SJSA1 (cell line): ENCODE measurements around the gene SIK3. TPM values are rescaled to one million over a fixed set of nuclear protein-coding genes. Genes with fewer than 3 reads are reported as not detected.

ENCODE experiments used
- DNase-seq, 2 experiments: peaks; one replicate each; pipeline ENCODE4 v3.0.0-alpha.2; 2015 to 2020; ENCODE audit warnings: low spot score in 2 of 2, low read depth in 1 of 2
- H3K27ac ChIP-seq: fragments of 250-450 bp; sonication (Bioruptor Pico); 2 replicates; pipeline ENCODE4 v1.5.1; 2020; ENCODE audit warnings: mild to moderate bottlenecking, moderate library complexity
- H3K27me3 ChIP-seq: fragments of 250-450 bp; sonication (Bioruptor Pico); replicated peaks from 2 replicates; pipeline ENCODE4 v1.5.1; 2020; ENCODE audit warnings: mild to moderate bottlenecking, moderate library complexity
- H3K36me3 ChIP-seq: fragments of 250-450 bp; sonication (Bioruptor Pico); 2 replicates; pipeline ENCODE4 v1.5.1; 2020; ENCODE audit warnings: mild to moderate bottlenecking
- H3K4me1 ChIP-seq: fragments of 250-450 bp; sonication (Bioruptor Pico); replicated peaks from 2 replicates; pipeline ENCODE4 v1.6.1; 2021; ENCODE audit warnings: mild to moderate bottlenecking
- H3K4me3 ChIP-seq: fragments of 250-450 bp; sonication (Bioruptor Pico); 2 replicates; pipeline ENCODE4 v1.5.1; 2020; ENCODE audit warnings: mild to moderate bottlenecking
- H3K9me3 ChIP-seq: fragments of 250-450 bp; sonication (Bioruptor Pico); replicated peaks from 2 replicates; pipeline ENCODE4 v1.5.1; 2020; ENCODE audit warnings: mild to moderate bottlenecking
- total RNA-seq: library from RNA; depleted of rRNA; stranded (reverse); fragments of >200 nt; shearing (Covaris generic); gene quantifications from 2 replicates; pipeline ENCODE4 v1.2.3, GENCODE V29; 2014

Gene SIK3
- total RNA-seq, 1 experiment from 2014 or later = 8.7 TPM

GRCh38 chr11:117096201-117096991 lies 1.8 kb downstream of the SIK3 start:
- Histone ChIP-seq H3K4me3 (peak overlapping the region; percentile 81), H3K4me1 (peaks cover 28% of the 10 kb centered on the region), H3K27ac (peak overlapping the region; percentile 43; the same call in 1 of the 2 replicates), H3K9me3 (no peaks in the 10 kb centered on the region), H3K36me3 (peaks cover 5% of the 10 kb centered on the region), H3K27me3 (no peaks in the 10 kb centered on the region)
- peak in 1 of 2 experiments; percentile 31 for DNase-seq

DNA sequence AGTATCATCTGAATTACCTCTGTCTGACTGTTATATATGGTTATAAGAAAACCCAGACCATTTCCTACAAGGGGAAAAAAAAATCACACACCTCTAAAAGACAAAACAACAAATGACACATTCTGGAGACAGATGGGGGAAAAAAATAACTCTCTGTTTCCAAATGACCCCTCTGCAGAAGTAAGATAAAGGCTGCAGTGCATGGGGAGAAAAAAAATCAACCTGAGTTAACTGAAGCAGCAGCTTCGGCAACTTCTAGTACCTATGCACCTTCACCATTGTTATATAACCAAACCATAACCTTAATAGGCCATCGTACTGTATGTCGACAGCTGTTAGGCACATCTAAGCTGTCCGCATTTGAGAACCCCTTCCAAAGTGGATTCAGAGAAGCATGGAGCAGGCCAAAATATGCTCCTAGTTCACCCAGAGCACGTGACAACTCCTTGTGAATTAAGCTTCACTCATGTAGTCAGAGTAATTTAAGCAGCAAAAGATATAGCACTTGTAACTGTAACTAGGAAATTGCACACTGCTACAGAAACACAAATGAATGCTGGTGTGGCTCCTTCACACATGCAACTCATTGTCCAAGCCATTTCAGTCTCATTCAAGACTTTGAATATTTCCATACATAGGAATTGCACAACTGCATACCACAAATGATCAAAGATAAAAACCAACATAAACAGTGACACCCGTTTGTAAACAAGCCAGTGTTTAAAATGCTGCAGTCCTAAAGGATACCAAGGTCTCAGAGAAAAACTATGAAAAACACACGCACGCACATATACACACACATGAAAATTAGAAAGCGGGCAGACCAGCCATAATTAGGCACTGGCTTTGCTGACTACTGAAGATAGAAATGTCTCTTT lies 2.7 kb downstream of the SIK3 start:
- Histone ChIP-seq H3K36me3 (peaks cover 5% of the 10 kb centered on the region), H3K27me3 (no peaks in the 10 kb centered on the region), H3K4me1 (peaks cover 28% of the 10 kb centered on the region), H3K27ac (peak overlapping the region; percentile 43; the same call in 1 of the 2 replicates), H3K9me3 (no peaks in the 10 kb centered on the region), H3K4me3 (no peak overlapping the region)
- DNase-seq = peak in 1 of 2 experiments; percentile 55

GRCh38 chr11:117094776-117095175 lies 3.5 kb downstream of the SIK3 start:
- no peaks in the 10 kb centered on the region for H3K27me3 ChIP-seq
- H3K27ac ChIP-seq = no peak overlapping the region
- no peak overlapping the region for H3K4me3 ChIP-seq

GRCh38 chr11:117092951-117093590 lies 5.2 kb downstream of the SIK3 start:
- Histone ChIP-seq H3K27ac (no peak overlapping the region), H3K4me1 (peaks cover 18% of the 10 kb centered on the region), H3K4me3 (no peak overlapping the region), H3K9me3 (no peaks in the 10 kb centered on the region), H3K36me3 (peaks cover 5% of the 10 kb centered on the region), H3K27me3 (no peaks in the 10 kb centered on the region)
- DNase-seq = no peak

More at GRCh38 chr11:117094776-117095175, 3.5 kb downstream of the SIK3 start:
- Histone ChIP-seq H3K4me1 (peaks cover 28% of the 10 kb centered on the region), H3K36me3 (peaks cover 5% of the 10 kb centered on the region), H3K9me3 (no peaks in the 10 kb centered on the region)
- no peak for DNase-seq

- Histone ChIP-seq H3K27me3 (no peaks in the 10 kb centered on the region), H3K4me3 (no peak overlapping the region), H3K4me1 (peaks cover 18% of the 10 kb centered on the region), H3K36me3 (no peaks in the 10 kb centered on the region), H3K9me3 (no peaks in the 10 kb centered on the region), H3K27ac (no peak overlapping the region)
- no peak for DNase-seq
Observed at GRCh38 chr11:117091753-117092477, 6.3 kb downstream of the SIK3 start.

- Histone ChIP-seq H3K27ac (no peak overlapping the region), H3K27me3 (no peaks in the 10 kb centered on the region), H3K9me3 (no peaks in the 10 kb centered on the region), H3K36me3 (no peaks in the 10 kb centered on the region), H3K4me1 (peaks cover 8% of the 10 kb centered on the region), H3K4me3 (no peak overlapping the region)
- no peak for DNase-seq
Observed at GRCh38 chr11:117090111-117090706, 8.0 kb downstream of the SIK3 start.

DNA sequence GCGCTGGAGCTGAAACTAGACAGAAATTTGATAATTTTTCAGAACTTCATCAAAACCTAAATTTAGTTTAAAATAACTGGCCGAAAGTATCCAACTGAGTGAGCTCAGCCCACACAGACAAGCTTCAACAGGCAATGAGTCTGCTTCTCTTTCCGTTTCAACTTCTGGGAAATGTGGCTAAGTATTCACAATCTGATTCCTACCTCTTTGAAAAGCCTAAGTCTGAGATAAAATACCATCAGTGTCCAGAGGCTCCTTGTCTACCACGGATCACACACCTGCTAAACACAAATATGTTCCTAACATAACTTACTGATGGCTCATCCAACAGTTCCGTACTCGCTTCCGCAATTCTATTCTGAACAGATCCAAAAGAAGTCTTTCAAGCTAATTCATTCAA lies 8.5 kb downstream of the SIK3 start:
- no peaks in the 10 kb centered on the region for H3K9me3 ChIP-seq
- no peak overlapping the region for H3K27ac ChIP-seq
- no peak overlapping the region for H3K4me3 ChIP-seq
- peaks cover 9% of the 10 kb centered on the region for H3K4me1 ChIP-seq
- no peak for DNase-seq
- H3K27me3 ChIP-seq = no peaks in the 10 kb centered on the region
- no peaks in the 10 kb centered on the region for H3K36me3 ChIP-seq

- no peak overlapping the region for H3K27ac ChIP-seq
- DNase-seq = no peak
- no peaks in the 10 kb centered on the region for H3K9me3 ChIP-seq
- peaks cover 16% of the 10 kb centered on the region for H3K4me1 ChIP-seq
- H3K36me3 ChIP-seq = no peaks in the 10 kb centered on the region
- no peaks in the 10 kb centered on the region for H3K27me3 ChIP-seq
- no peak overlapping the region for H3K4me3 ChIP-seq
Observed at GRCh38 chr11:117087446-117087845, 10.8 kb downstream of the SIK3 start.

DNA sequence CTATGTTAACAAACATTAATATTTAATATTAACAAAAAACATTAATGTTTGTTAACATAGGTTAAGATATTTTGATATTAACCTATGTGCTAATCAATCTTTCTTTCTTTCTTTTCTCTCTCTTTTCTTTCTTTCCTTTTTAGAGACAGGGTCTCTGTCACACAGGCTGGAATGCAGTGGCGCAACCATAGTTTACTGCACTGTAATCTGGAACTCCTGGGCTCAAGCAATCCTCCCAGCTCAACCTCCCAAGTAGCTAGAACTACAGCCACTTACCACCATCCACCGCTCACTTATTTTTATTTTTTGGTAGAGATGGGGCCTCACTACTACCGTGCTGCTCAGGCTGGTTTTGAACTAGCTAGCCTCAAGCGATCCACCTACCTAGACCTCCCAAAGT lies 13.2 kb downstream of the SIK3 start:
- H3K4me1 ChIP-seq = peaks cover 16% of the 10 kb centered on the region
- peak overlapping the region; percentile 11 for H3K27ac ChIP-seq
- H3K4me3 ChIP-seq = no peak overlapping the region
- no peaks in the 10 kb centered on the region for H3K36me3 ChIP-seq
- DNase-seq = peak in 1 of 2 experiments; percentile 46
- H3K9me3 ChIP-seq = no peaks in the 10 kb centered on the region
- H3K27me3 ChIP-seq = no peaks in the 10 kb centered on the region

DNA sequence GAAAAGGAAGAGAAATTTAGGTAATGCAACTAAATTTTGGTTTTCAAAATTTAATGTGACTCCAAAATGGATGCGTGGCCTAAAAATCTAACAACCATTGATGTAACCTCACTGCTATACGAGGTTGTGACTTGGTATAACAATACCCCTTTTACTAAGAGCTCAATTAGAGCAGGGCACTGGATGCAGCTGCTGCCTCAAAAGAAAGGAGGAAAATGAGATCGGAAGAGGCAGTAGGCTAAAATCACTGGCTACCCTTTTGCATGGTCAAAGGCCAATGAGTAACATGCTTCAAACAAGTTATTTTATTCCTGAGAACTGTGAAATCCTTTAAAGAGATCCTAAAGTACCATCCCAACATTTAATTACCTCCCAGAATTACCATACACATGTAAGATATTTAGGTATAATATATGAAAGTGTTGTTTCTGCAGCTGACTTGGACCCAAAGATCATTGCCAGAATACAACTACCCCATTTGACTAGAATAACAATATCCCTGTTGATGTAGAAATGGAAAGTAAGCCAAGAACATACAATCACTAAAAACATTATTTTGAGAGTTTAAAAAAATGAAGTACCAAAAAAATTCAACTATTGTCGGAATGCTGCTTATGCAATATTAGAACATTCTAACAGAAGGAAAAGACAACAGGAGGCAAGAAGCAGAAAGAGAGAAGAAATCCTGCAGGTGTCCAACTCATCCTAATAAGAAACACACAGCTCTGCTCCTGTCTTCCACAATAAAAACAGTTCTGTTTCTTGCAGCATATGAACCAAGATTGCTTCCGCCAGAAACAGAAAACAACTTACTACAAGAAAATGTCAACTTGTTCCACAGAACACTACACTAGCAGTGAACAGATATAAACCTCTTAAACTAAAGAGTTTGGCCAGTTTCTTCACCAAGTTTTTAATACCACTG lies 15.0 kb downstream of the SIK3 start:
- Histone ChIP-seq H3K27me3 (no peaks in the 10 kb centered on the region), H3K4me1 (peaks cover 16% of the 10 kb centered on the region), H3K36me3 (no peaks in the 10 kb centered on the region), H3K9me3 (no peaks in the 10 kb centered on the region), H3K27ac (no peak overlapping the region), H3K4me3 (no peak overlapping the region)
- DNase-seq = no peak

GRCh38 chr11:117081908-117082307 lies 16.3 kb downstream of the SIK3 start:
- no peak overlapping the region for H3K27ac ChIP-seq
- H3K36me3 ChIP-seq = no peaks in the 10 kb centered on the region
- H3K27me3 ChIP-seq = no peaks in the 10 kb centered on the region
- H3K9me3 ChIP-seq = no peaks in the 10 kb centered on the region
- H3K4me1 ChIP-seq = peaks cover 16% of the 10 kb centered on the region
- H3K4me3 ChIP-seq = no peak overlapping the region
- no peak for DNase-seq

- peaks cover 11% of the 10 kb centered on the region for H3K4me1 ChIP-seq
- DNase-seq = no peak
- H3K9me3 ChIP-seq = no peaks in the 10 kb centered on the region
- no peaks in the 10 kb centered on the region for H3K27me3 ChIP-seq
- H3K36me3 ChIP-seq = no peaks in the 10 kb centered on the region
- no peak overlapping the region for H3K27ac ChIP-seq
- H3K4me3 ChIP-seq = no peak overlapping the region
Observed at GRCh38 chr11:117080370-117080769, 17.9 kb downstream of the SIK3 start.
